HG02840 (cell line): Measurements from ENCODE around the gene DRC7.

Experiments used
- ATAC-seq: cut with Tn5 transposase; IDR thresholded peaks from one replicate; pipeline ENCODE4 v1.9.1; 2021; ENCODE audit warnings: mild to moderate bottlenecking, moderate library complexity, moderate number of reproducible peaks; ENCODE audit not compliant: unreplicated experiment, low FRiP score

DRC7 gene

DNA sequence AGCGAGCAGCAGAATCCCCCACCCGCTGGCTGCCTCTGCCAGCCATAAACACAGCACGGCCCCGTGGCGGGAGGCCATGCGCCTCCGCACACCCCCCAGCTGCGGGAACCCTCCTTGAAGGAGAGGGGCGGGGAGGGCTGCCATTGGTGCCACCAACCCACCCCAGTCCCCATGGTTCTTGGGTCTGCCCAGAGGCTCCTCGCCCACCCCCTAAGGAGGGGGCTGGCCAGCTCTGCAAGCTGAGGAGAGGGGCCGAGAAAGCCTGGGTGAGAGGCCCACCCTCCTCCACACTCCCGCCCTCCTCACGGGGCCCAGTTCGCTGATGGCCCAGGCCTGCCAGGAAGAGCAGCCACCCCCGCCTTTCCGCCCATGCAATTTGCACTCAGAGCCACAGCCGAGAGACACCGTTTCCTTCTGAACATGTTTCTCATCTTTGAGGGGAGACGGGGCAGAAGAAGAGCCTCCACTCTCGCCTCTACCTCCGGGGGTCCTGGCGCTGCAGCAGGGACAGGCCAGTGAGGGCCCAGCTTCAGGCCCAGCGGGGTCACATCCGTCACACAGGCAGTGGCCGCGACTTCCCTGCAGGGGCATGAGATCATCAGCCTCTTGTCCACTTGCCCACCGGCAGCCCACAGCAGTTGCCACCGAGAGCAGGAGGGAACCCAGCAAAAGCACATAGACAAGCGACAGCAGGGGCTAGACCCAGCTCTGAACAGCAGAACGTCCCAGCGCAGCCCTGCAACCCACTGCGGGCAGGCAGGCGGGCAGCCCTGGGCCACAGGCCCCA, 63.9 kb downstream of the DRC7 start:
- no peak for ATAC-seq

- ATAC-seq, result no peak
These were observed 64.5 kb downstream of the DRC7 start for GRCh38 chr16:57759131-57759530.

GRCh38 chr16:57759541-57760356, 65.1 kb downstream of the DRC7 start:
- ATAC-seq, result no peak

DNA sequence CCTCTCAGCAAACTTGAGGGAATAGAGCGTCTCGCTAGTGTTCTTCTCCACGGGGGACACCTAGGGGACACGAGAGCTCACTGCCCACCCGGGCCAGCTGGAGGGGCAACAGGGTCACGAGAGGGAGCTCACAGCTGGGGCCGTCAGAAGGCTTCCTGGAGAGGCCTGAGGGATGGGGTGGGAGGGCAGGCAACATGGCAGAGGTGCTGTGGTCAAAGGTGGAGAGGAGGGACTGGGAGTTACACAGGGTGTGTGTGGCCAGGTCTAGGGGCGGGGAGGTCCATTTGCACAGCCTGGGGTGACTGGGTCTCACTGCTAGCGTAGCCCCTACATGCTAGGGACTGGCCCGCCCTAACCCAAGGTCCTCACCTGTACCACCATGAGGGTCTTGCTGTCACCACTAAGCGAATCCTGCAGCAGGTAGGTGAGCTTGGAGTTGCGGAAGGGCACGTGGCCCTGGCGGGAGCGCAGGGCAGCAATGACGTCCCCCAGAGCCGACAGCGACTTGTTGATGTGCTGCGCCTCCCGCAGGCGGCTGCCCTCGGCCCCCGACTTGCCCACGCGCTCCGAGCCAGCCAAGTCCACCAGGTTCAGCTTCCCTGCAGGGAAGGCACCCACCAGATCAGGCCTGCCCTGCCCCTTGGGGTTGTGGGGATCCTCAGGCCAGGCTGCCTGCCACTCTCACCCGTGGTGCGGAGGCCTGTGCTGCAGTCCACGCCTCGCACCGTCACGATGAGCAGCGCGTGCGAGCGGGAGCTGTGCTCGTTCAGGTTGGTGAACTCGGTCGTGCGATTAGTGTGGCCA, 66.0 kb downstream of the DRC7 start:
- ATAC-seq, result no peak

- ATAC-seq, result no peak
These were observed 66.7 kb downstream of the DRC7 start for GRCh38 chr16:57761301-57761700.

DNA sequence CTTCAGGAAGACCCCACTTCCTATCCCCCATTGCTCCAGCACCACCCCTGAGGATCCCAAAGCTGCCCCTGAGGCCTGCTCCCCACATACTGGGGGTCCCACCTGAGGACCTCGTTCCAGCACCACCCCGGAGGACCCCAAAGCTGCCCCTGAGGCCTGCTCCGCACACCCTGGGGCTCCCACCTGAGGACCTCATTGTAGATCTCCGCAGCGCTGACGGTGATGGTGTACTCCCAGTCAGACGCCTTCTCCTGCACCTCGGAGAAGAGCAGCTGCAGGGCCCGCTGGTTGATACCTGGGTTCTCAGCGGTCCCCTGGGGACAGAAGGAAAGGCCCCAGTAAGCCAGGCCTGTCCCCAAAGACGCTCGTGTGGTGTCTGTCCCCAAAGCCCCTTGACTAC, 67.4 kb downstream of the DRC7 start:
- no peak for ATAC-seq

- no peak for ATAC-seq
These were observed 67.9 kb downstream of the DRC7 start for GRCh38 chr16:57762365-57763040.

- no peak for ATAC-seq
These were observed 68.8 kb downstream of the DRC7 start for GRCh38 chr16:57763285-57764005.

- no peak for ATAC-seq
These were observed 69.4 kb downstream of the DRC7 start for GRCh38 chr16:57764006-57764340.

DNA sequence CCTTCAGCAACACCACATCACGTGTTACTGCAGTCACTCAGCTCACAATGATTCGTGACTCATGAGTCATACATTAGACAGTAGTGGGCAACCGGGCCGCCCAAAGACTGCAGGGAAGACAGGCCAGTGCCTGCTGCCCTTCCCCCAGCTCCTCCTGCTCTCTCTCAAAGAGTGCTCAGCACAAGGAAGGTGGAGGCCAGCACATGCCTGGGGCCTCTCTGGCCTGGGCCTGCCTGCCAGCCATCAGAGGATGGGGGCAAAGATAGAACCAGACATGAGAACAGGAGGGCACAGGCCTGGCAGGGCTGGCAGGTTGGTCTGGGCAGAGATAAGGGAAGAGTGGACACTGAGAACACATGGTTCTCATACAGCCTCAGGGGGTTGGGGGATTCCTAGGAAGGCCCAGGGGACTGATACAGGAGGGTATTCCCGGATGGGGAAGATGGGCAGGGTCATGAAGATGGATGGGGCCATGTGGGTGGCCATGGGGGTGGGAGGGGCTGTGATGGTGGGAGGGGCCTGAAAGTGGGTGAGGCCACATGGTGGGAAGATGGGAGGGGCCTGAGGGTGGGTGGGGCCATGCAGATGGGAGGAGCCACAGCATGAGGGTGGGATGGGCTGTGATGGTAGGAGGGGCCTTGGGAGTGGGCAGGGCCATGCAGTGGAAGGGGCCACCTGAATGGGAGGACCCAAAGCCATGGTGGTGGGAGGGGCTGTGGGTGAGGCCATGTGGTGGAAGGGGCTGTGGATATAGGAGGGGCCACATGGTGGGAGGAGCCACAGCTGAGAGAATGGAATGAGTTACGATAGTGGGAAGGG, 69.9 kb downstream of the DRC7 start:
- no peak for ATAC-seq

DNA sequence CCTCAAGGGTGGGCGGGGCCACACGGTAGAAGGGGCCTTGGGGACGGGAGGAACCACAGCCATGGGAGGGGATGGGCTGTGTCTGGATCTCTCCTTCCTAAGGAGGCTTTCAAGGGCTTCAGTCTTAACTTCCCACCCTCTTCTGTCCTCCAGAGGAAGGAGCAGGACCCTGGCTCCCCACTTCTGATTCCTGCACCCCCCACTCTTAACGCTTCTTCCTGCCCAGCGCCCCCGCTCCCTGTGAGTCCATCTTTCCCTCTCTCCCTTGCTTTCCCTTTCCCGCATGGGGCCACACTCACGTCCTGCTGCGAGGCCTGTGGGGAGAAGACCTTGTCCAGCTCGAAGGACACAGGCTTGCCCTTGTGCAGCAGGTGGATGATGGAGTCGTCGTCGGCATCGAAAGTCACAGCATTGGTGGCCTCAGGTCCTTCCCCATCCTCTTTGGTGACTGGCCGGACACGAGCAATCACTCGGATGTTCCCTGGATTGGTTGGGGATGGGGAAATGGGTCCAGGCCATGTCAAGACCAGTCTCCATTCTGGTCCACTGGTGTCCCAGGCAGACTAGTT, 70.6 kb downstream of the DRC7 start:
- no peak for ATAC-seq

DNA sequence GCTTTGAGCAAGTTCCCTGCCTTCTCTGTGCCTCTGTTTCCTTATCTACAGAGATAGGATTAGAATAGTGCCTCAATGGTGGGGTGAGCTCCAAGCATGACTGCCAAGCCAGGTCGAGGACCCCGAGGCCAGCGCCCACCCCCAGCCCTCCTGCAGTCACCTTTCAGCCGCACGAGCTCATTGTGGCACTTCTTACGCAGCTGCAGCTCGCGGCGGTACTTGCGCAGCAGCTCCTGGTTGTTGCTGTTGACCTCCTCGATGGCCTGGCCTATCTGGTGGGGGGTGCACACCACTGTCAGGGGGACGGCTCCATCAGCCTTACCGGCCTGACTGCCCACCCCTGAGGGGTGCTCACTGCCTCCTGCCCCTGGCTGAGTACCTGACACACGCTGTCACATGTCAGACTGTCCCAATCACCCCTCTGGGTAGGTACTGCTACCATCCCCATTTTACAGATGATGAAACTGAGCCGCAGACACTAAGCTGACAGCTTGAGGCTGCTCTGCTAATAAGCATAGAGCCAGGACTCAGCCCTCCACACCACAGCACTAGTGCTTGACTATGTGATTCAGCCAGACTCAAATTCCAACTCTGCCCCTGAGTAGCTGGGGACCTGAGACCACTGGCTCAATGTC, 72.2 kb downstream of the DRC7 start:
- no peak for ATAC-seq

- ATAC-seq, result no peak
These were observed 75.0 kb downstream of the DRC7 start for GRCh38 chr16:57769541-57770145.

DNA sequence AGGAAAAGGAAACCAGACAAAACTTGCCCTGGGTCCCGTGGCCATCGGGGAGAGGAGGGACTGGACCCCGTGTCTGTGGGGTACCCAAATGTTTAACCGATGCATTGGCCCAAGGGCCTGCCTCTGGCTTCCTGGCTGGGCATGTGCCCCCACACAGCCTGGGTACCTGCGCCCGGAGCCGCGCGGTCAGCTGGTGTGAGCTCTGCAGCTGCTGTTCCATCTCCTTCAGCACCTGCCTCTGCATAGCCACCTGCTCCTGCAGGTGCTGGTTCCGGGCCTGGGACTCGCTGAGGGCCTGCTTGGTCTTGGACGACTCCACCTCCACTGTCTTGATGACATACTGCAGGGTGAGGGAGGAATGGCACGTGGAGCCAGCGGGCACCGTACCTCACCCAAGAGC, 75.8 kb downstream of the DRC7 start:
- no peak for ATAC-seq

DNA sequence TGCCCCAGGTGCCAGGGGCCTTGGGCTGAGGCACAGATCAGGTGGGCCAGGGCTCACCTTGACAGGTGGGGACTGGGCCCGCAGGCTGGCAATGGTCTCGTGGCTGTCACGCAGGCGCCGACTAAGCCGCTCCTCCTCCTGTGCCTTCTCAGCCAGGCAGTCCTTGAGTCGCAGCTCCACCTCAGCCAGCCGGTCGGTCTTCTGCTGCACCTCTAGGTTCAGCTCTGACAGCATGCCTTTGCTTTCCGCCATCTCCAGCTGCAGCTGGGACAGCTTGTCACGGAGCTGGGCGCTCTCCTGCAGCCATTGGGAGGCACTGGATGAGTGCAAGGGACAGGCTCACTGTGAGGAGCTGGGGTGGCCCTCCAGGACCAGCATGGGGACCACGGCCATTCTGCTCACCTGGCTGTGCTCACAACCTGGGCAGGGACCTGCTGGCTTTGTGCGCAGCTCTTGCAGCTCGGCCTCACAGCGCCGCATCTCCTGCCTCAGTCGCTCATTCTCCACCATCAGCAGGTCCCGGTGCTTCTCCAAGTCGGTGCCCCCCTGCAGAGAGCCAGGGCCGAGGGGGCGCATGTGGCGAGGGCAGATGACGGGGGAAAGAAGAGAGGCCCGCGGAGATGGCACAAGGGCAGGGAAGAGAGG, 76.7 kb downstream of the DRC7 start:
- no peak for ATAC-seq

DNA sequence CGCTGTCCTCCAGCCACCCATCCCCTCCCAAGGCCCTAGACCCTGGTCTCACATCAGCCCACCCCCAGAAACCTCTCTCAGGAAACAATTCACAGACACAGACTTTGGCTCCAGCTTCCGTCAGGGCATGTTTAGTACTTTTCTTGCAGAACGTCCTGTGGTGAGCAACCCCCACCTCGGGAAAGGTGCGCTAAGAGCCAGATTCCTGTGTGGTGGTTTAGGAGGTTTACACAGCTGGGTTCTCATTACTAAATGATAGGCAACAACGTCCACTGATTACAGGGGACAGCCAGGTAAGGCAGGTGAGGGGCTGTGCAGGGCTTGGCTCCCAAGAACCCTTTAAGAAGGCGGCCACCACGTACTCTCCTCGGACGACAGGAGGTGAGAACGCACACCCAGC, 78.4 kb downstream of the DRC7 start:
- ATAC-seq, result no peak

- ATAC-seq, result no peak
These were observed 79.2 kb downstream of the DRC7 start for GRCh38 chr16:57773655-57774295.
